GM12892 (cell line): Measurements from ENCODE around the gene PCDH15.

ENCODE experiments used
- POLR2A ChIP-seq: IDR thresholded peaks from 2 replicates; pipeline ENCODE4 v1.6.1; 2011; ENCODE audit warnings: low read depth, low read length, control low read depth
- POLR2AphosphoS5 ChIP-seq: IDR thresholded peaks from 2 replicates; pipeline ENCODE4 v1.6.1; 2011; ENCODE audit warnings: low read depth, low read length, control low read depth
- TAF1 ChIP-seq: IDR thresholded peaks from 2 replicates; pipeline ENCODE4 v1.6.1; 2011; ENCODE audit warnings: low read depth, mild to moderate bottlenecking, control low read depth, low read length, borderline replicate concordance

DNA sequence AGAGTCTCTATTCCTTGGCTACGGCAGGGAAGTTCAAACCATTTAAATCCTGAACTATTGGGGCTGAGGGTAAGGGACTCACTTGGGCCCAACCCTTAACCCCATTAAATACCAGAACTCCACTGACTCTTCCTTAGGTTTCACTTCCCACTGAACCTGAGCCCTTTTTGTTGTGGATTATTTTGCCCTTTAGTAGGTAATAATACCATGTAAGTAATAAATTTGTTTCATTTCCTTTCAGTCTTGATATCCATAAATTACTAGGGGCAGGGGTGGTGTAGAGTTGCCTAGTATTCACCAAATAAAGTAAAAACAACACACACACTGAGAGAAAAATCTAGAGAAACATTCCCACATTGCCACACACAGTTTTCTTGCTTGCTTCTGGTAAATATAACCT is 352.0 kb downstream of the PCDH15 start:
- TF ChIP-seq POLR2AphosphoS5, result no peak
- TF ChIP-seq POLR2A, result no peak
- no peak for TF ChIP-seq TAF1
